HG02884 (cell line): ENCODE results near the gene PPM1H.
A peak's percentile ranks its signal among the peaks of the same experiment; 100 is the strongest.
"Not testable (repeated sequence)": the region's sequence is repeated elsewhere in the genome, so short reads cannot be mapped to it uniquely, and the experiment has no call there.

Experiments
- ATAC-seq: cut with Tn5 transposase; IDR thresholded peaks from one replicate; pipeline ENCODE4 v1.9.1; 2021; ENCODE audit warnings: mild to moderate bottlenecking, moderate library complexity; ENCODE audit not compliant: unreplicated experiment

Gene PPM1H

DNA sequence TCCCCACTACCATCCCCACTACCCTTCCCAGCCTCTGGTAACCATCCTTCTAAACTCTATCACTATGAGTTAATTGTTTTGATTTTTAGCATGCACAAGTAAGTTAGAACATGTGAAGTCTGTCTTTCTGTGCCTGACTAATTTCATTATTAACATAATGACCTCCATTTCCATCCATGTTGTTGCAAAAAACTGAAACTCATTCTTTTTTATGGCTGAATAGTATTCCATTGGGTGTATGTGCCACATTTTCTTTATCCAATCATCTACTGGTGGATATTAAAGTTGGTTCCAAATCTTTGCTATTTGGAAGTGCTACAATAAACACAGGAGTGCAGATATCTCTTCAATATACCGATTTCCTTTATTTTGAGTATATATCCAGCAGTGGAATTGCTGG, 13.2 kb upstream of the PPM1H start:
- no peak for ATAC-seq

- no peak for ATAC-seq
Measured at GRCh38 chr12:62947364-62947763, 12.4 kb upstream of the PPM1H start.

- ATAC-seq = no peak
Measured at GRCh38 chr12:62943779-62944395, 8.9 kb upstream of the PPM1H start.

DNA sequence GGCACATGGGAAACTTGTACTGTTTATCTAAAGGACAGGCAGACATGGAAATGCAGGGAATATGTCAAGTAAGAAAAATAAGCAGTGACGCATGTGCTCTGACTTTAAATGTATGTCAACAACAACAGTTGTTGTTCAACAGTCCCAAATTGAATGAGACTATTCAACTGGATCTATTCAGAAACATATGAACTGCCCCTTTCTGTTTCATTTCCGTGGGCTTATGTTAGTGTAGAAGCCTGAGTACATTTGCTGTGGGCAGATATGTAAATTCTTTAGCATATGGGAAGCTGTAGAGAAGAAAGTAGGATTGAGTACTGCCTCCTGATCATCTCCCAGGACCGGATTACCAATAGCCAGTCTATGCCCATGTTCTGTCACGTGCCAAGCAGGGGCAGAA, 7.4 kb upstream of the PPM1H start:
- not testable (repeated sequence) for ATAC-seq

- peak; percentile 33 for ATAC-seq
Measured at GRCh38 chr12:62934239-62934798, 631 bp downstream of the PPM1H start.

GRCh38 chr12:62933602-62934238, 1.2 kb downstream of the PPM1H start:
- ATAC-seq = no peak

GRCh38 chr12:62933220-62933601, 1.7 kb downstream of the PPM1H start:
- no peak for ATAC-seq

- no peak for ATAC-seq
Measured at GRCh38 chr12:62931477-62931876, 3.5 kb downstream of the PPM1H start.

- ATAC-seq = no peak
Measured at GRCh38 chr12:62930546-62931425, 4.2 kb downstream of the PPM1H start.

GRCh38 chr12:62928632-62929031, 6.3 kb downstream of the PPM1H start:
- no peak for ATAC-seq

- ATAC-seq = no peak
Measured at GRCh38 chr12:62925680-62926079, 9.3 kb downstream of the PPM1H start.

- no peak for ATAC-seq
Measured at GRCh38 chr12:62924084-62924483, 10.9 kb downstream of the PPM1H start.

GRCh38 chr12:62922539-62922938, 12.4 kb downstream of the PPM1H start:
- ATAC-seq = no peak

DNA sequence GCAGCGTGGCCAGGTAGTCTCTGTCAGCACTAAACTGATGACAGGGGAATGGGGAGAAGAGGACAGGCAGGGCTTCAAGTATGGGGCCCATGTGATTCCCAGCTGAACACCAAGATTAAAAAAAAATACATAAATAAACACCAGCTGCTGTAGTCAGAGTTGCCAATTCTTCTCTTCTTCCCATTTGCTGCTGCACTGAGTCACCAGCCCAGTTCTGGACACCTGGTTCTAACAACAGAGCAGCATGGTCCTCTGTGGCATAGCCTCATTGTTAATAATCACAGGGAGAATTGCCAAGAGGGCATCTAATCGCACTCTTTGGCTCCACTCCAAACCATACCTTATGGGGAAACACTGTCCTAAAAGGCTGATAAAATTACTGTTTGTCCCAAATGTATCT, 15.1 kb downstream of the PPM1H start:
- no peak for ATAC-seq

GRCh38 chr12:62917926-62918325, 17.0 kb downstream of the PPM1H start:
- ATAC-seq = no peak

DNA sequence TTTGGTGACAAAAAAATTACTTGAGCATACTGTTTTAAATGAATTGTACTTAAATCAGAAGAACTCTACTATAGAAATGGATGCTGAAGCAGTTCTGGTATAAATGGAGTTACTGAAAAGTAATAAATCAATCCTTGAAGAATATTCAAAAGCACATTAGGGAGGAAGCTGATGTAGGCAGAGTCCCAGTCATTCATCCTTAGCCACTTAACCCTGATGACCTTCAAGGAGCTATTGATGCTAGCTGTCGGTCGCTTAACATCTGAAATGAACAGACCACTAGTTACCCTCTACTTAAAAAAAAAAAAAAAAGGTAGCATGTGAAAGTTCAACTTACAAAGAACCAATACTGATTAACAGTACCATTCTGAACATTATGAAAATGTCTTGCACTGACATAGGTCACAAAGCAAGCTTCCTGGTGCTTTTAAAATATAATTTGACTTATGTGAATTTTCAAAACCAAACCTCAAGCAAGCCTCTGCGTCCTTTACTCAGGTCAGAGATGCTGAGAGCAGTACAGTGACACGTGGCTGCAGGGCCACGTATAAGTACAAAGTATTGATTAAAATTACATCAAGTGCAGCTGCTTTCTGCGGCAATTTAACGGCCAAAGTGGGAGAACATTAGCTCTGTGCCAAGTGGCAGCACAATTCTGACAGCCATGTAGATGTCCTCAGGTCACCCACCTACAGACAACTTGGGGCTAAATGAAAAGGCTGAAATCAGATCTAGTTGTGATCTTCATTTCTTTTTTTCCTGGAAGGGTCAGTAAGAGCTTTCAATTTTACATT, 18.1 kb downstream of the PPM1H start:
- ATAC-seq = no peak

- no peak for ATAC-seq
Measured at GRCh38 chr12:62915204-62915529, 19.8 kb downstream of the PPM1H start.

DNA sequence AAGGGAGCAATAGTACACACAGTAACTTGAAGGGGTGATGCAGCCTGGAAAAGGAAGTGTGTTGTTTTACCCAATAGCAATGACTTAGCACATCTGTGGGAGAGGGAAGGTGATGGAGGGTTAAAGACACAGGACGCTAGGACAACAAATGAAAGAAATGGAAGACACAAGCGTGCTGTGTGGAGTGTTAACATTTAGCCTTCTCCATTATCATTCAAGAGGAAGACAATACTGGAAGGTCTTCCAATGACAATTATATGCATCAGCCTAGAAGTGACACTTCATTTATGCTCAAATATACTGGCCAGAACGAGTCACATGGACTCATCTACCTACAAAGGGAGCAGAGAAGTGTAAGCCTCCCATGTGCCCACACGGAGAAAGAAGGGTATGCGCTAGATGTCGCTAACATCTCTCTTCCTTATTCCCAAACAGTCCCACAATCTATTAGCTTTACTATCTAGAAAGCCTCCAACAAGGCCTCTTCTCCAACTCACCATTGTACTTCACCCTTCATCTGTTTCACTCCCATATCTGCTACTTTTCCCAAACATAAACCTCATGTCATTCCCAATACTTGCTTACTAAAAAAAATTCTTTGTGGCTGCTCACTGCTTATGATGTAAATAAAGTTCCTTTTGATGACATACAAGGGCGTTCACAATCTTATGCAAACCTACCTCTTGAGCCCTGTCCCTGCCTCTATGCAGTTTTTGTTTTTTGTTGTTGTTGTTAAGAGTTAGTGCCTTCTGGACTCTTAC, 20.3 kb downstream of the PPM1H start:
- no peak for ATAC-seq

DNA sequence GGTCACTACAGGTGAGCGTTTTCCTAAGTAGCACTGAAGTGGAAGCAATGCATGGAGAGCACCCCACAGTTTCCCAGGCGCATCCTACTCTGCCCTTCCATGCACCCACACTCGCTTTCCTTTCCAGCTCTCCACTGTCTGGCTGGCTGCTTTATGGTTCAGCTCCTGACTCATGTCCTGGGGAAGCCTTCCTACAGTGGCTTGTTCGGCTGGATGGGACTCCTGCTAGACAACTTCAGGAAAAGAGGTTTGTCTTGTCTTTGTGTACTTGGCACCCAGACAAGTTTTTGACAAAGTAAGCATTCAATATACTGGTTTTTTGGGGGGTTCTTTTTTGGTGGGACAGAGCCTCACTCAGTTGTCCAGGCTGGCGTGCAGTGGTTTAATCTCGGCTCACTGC, 21.6 kb downstream of the PPM1H start:
- ATAC-seq = no peak

- ATAC-seq = no peak
Measured at GRCh38 chr12:62912644-62913043, 22.3 kb downstream of the PPM1H start.
